GM21360 (cell line): Measurements from ENCODE around the gene CD58.
"Not testable (repeated sequence)": the region's sequence is repeated elsewhere in the genome, so short reads cannot be mapped to it uniquely, and the experiment has no call there.

Experiments used
- ATAC-seq: cut with Tn5 transposase; IDR thresholded peaks from one replicate; pipeline ENCODE4 v1.9.1; 2021; ENCODE audit warnings: mild to moderate bottlenecking, moderate library complexity; ENCODE audit not compliant: unreplicated experiment

CD58 gene

GRCh38 chr1:116571215-116571919 lies 541 bp upstream of the CD58 start:
- no peak for ATAC-seq

- no peak for ATAC-seq
Observed at GRCh38 chr1:116569776-116570357, 959 bp downstream of the CD58 start.

- ATAC-seq: no peak
Observed at GRCh38 chr1:116569381-116569670, 1.5 kb downstream of the CD58 start.

- no peak for ATAC-seq
Observed at GRCh38 chr1:116568662-116569380, 2.0 kb downstream of the CD58 start.

- ATAC-seq: no peak
Observed at GRCh38 chr1:116567790-116568661, 2.8 kb downstream of the CD58 start.

GRCh38 chr1:116565222-116565621 lies 5.6 kb downstream of the CD58 start:
- no peak for ATAC-seq

- no peak for ATAC-seq
Observed at GRCh38 chr1:116564426-116564825, 6.4 kb downstream of the CD58 start.

- ATAC-seq: not testable (repeated sequence)
Observed at GRCh38 chr1:116562465-116562864, 8.4 kb downstream of the CD58 start.

- ATAC-seq: no peak
Observed at GRCh38 chr1:116561563-116561962, 9.3 kb downstream of the CD58 start.

- ATAC-seq: no peak
Observed at GRCh38 chr1:116560704-116561490, 9.9 kb downstream of the CD58 start.

GRCh38 chr1:116559304-116559761 lies 11.5 kb downstream of the CD58 start:
- ATAC-seq: peak; percentile 34

GRCh38 chr1:116558571-116558970 lies 12.3 kb downstream of the CD58 start:
- no peak for ATAC-seq

GRCh38 chr1:116558140-116558549 lies 12.7 kb downstream of the CD58 start:
- no peak for ATAC-seq

GRCh38 chr1:116557323-116557878 lies 13.4 kb downstream of the CD58 start:
- ATAC-seq: no peak

- ATAC-seq: peak; percentile 61
Observed at GRCh38 chr1:116556289-116557006, 14.4 kb downstream of the CD58 start.

GRCh38 chr1:116554924-116555323 lies 15.9 kb downstream of the CD58 start:
- no peak for ATAC-seq

GRCh38 chr1:116553386-116554115 lies 17.3 kb downstream of the CD58 start:
- ATAC-seq: no peak

GRCh38 chr1:116546354-116546977 lies 24.4 kb downstream of the CD58 start:
- ATAC-seq: no peak
